HG03354 (cell line): ENCODE measurements around the gene GBP1.
"Not testable (repeated sequence)": the region's sequence is repeated elsewhere in the genome, so short reads cannot be mapped to it uniquely, and the experiment has no call there.

ENCODE experiments used
- ATAC-seq: cut with Tn5 transposase; IDR thresholded peaks from one replicate; pipeline ENCODE4 v1.9.1; 2021; ENCODE audit warnings: mild to moderate bottlenecking; ENCODE audit not compliant: unreplicated experiment, poor library complexity, severe bottlenecking

The GBP1 gene, protein sequence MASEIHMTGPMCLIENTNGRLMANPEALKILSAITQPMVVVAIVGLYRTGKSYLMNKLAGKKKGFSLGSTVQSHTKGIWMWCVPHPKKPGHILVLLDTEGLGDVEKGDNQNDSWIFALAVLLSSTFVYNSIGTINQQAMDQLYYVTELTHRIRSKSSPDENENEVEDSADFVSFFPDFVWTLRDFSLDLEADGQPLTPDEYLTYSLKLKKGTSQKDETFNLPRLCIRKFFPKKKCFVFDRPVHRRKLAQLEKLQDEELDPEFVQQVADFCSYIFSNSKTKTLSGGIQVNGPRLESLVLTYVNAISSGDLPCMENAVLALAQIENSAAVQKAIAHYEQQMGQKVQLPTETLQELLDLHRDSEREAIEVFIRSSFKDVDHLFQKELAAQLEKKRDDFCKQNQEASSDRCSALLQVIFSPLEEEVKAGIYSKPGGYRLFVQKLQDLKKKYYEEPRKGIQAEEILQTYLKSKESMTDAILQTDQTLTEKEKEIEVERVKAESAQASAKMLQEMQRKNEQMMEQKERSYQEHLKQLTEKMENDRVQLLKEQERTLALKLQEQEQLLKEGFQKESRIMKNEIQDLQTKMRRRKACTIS

DNA sequence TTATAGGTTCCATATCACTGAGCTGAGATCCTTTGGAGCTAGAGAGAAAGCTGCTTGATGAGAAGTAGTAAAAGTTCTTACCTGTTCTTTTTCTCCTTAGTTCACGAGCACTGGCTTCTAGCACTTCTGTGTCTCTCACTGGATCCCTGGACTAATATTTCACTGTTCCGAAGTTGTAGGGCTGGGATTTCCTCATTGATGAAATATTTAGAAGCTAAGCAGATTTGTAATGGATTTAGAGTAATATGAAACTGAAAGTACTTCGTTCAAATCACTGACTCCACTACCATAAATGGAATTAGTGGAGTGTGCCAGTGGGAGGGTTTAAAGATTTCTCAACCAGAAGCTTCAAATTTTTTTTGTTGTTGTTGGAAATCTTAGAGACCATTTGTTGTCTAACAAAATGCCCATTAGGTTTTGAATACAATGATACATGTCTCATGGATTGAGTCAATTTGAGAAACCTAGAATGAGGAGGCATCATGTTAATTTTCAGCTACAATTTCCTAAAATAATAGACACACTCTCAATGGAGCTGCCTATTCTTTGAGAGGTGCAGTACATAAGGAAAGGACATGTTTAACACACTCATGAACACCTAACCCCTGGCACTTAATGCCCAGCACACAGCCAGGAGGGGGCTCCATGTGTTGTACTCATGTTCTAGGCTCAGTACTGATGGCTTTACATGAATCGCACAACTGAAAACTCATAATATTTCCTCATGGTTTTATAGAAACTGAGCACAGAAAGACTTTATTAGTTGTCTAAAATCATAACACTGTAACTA, at the start of gene GBP1:
Gene GBP1 (minus strand): TSS at position 130 of the 790 bp plus-strand sequence. CDS start 1,974 bp downstream, outside the sequence.
- ATAC-seq: peak; percentile 79

DNA sequence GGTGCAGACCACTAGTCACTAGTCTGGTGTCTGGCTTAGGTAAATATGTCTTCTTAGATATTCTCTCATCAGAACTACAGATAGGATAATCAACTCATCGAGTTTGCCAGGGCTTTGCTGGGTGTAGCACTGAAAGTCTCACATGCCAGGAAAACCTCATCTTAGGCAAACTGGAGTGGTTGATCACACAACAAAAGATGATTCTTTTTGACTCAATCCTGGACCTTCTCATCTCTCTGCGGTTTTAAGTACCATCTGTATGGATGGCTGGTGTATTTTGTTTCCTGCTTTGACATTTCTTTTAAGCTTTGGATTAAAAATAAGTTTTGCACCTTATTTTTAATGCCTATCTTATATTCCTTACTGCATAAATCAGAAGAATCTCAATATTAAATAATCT, 49.7 kb upstream of the GBP1 start:
- ATAC-seq: no peak

DNA sequence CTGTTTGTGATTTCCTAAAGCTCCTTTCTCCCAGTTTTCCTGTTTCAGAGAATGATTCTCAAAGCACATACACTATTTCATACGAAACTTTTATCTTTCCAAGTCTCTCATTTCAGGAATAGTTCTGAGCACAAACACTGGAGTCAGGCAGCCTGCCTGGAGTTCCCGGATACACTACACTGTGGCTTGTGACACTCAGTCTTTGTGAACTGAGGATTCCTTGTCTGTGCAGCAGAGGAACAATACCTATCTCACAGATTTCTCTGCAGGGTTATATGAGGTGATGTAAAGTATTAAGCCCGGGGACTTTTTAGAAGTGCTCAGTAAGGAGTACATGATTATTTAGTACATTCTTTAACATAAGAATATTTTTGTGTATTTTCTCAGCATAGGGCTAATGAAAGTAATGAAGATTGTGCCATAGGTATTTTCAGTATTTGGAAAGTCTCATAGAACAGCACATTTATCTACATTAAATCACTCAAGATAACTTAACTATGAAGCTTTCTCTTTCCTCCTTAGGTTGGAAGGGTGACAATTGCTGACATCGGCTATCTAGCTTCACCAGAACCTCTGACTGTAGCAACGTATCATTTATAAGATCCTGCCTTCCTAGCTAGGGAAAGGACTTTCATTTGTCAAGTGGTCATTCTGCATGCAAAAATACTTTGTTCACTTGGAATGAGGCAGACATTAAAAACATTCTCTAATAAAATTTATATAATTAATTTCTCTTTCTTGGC, 48.0 kb upstream of the GBP1 start:
- no peak for ATAC-seq

DNA sequence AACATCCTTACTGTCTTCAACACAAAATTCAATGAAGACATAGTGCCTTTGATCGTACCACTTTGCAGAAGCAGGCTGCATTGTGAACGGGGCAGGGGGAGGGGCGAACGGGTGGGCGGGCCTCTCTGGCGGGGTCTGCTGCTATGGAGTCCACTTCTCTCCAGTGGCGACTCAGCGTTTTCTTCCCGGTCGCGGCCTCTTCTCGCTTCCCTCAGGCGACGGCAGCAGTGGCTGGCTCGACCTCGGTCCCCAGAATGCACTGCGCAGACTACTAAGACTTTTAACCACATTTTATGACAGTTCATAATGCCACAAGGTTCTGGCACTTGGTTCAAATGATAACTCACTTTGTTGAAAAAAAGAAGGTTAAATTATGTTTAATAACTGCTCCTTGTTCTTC, 39.7 kb upstream of the GBP1 start:
- no peak for ATAC-seq

DNA sequence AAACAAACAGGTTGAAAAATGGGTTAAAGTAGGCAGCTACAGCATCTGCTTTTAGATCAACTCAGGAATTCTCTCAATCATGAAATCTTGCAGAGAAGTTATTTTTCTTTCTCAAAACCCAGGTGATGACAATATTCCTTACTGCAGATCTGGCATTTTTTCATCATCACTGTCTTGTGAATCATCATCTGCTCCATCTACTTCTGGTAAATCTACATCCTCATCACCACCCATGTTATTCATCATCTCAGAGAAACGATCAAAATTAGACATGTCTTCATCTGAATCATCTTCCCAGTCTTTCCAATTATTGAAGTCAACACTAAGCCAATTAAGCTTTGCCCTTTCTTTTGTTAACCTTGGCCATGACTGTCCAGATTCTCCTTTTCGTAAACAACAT, 39.1 kb upstream of the GBP1 start:
- ATAC-seq: no peak

DNA sequence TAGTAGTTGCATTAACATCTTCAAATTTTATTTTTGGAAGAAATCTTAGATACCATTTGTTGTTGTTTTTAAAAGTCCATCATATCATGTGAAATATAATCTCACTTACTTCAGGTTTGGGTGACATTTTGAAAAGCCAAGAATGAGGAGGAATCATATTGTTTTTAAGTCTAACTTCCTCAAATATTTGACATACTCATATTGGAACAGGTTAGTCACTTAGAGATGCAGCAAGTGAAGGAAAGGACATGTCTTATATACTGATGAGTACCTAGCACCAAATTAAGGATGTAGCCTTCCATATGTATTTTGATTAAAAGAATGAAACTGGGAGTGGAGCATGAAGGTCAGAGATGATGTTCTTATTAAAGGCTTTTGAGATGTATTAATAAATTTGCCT, 37.0 kb upstream of the GBP1 start:
- ATAC-seq: no peak

DNA sequence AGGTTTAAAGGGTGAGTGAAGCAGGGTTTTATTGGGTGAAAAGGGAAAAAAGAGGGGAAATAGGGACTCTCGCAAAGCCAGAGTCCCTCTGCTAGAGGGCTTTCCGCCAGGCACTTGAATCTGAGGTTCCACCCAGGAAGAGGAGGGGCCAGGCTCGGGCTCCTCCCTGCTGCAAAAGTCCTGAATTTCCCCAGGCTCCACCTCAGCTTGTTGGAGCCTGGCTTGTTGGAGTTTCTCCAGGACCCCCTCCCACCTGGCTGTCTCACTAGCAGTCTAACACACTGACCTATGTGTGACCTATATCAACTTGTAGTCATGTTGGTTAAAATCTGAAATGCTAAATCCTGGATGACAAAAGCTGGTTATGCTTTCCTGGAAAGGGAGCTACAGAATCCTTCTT, 35.4 kb upstream of the GBP1 start:
- ATAC-seq: no peak

DNA sequence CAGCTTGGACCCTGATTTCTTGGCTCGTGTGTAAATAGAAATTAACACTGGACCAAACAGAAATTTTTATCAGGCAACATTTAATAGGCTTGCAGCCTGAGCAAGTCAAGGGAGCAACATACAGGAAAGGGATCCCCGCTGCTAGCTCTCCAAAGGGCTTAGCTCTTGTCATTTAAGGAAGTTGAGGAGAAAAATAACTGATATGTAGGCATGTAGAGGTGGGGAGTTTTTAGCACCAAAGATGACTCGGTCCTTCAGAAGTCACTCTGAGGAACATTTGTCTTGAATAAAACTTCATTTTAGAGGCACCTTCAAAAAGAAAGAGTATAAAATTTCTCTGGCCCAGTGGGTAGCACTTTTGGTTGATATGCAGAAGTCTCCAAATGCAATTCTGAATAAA, 33.8 kb upstream of the GBP1 start:
- ATAC-seq: no peak

DNA sequence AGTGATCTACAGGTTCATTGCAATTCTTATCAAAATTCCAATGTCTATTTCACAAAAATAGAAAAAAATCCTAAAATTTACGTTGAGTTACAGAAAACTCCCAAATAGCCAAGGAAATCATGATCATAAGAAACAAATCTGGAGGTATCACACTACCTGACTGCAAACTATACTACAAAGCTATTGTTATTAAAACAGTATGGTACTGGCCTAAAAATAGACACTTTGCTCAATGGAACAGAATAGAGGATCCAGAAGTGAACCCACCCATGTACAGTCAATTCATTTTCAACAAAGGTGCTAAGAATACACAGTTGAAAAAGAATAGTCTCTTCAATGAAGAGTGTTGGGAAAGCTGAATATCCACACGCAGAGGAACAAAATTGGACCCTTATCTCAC, 30.7 kb upstream of the GBP1 start:
- ATAC-seq: no peak

DNA sequence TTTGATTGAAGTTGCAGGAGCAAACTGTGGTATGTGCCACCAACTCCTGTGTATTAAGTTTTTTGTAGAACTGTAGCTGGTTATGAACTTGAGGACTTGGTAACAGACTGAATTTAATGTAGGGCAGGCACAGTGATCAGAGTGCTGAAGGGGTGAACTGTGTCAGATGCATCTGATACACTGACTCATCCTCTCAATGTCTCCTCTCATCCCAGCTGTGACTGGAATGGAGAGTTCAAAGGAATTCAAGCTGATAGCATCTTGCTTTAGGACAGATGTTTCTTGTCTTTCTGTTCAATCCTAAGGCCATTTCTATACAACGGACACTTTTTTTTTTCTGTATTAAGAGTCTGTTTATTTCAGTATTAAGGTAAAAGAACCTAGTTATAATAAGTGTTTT, 25.0 kb upstream of the GBP1 start:
- no peak for ATAC-seq

DNA sequence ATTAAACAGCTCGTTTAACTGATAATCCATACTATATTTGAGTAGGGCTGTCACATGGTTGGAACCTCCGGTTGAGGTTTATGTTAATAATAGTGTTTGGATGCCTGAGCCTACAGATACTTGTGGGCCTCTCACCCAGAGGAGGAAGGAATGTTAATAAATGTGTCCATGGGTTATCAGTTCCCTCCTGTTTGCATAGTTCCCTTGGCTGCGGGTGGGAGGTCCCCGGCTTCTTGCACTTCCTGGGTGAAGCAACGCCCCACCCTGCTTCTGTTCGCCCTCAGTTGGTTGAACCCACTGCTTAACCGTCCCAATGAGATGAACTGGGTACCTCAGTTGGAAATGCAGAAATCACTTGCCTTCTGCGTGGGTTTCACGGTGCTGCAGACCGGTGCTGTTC, 23.6 kb upstream of the GBP1 start:
- no peak for ATAC-seq

DNA sequence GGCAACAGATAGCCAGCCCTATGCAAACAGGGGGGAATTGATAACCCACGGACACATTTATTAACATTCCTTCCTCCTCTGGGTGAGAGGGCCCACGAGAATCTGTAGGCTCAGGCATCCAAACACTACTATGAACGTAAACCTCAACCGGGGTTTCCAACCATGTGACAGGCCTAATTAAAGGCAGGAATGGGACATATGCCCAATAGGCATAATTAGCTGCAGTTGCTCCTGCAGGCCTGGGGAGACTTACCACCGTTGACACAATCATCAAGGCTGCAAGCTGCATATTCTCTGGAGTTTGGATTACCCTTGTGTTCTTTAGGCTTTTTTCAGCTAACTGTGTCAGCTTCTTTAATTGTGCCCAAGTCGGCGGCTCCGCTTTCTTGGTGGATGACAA, 22.2 kb upstream of the GBP1 start:
- no peak for ATAC-seq

DNA sequence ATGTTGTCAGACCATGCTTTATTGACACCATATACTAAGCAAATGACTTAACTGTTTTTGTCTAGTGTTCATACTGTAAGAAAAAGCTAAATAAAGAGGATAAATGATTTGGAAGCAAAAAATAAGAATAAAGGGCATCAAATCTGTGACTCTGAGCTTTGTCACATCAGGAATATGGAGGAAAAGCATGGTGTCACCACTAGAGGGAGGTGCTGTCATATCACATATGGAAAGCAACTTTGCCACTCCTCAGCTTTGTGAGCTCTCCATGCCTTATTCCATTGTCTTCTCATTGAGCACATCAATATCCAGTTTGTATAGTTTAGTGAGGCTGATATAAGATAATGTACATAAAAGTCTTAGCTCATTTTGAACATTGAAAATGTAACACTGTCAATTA, 20.8 kb upstream of the GBP1 start:
- peak; percentile 62 for ATAC-seq

DNA sequence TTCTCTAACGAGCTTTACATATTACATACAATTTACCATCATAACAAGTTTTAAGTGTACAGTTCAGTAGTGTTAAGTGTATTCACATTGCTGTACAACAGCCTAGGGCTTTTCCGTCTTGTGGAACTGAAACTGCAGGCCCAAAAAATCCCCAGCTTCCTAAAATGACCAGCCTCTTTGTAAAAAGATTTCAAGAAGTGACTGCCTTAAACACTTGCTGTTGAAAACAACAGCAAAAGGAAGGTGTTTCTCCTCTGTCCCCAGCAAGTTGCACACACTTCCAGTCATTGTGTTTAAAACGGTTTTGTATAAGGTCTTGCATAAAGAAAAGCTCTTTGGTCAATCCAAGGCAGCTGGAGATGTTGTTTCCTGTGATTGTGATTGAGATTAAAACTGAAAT, 16.0 kb upstream of the GBP1 start:
- no peak for ATAC-seq

DNA sequence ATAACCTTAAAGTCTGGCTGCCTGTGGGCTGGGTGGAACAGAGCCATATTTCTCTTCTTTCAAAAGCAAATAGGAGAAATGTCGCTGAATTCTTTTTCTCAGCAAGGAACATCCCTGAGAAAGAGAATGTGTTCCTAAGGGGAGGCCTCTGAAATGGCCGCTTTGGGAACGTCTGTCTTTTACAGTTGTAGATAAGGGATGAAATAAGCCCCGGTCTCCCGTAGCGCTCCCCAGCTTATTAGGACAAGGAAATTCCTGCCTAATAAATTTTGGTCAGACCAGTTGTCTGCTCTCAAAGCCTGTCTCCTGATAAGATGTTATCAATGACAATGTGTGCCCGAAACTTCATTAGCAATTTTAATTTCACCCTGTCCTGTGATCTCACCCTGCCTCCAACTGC, 15.1 kb upstream of the GBP1 start:
- ATAC-seq: not testable (repeated sequence)

DNA sequence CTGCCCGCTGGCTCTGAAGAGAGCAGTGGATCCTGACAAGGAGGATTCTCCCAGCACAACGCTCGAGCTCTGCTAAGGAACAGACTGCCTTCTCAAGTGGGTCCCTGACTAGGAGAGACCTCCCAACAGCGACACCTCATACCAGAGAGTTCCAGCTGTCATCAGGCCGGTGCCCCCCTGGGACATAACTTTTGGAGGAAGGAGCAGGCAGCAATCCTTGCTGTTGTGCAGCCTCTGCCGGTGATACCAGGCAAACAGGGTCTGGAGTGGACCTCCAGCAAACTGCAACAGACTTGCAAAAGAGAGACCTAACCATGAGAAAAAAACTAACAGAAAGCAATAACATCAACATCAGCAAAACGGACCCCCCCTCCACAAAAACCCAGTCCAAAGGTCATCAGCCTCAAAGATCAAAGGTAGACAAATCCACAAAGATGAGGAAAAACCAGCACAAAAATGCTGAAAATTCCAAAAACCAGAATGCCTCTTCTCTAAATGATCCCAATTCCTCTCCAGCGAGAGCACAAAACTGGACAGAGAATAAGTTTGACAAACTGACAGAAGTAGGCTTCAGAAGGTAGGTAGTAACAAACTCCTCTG, 7.6 kb upstream of the GBP1 start:
- not testable (repeated sequence) for ATAC-seq

DNA sequence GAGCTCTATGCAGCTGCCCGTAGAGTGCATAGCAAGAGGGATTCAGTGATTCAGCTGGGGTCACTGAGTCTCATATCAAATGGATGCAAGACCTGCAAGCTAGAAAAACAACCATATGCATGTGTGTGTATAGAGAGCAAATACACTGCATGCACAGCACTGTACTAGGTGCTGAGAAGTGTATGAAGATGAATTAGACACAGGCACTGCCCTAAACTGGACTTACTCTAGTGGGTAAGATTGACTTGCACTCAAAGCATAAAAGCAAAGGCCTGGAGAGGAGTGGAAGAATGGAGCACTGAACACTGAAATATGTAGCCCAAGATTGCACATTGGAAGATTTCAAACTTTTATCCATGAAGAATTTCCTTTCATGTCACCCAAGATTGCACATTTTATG, 5.5 kb upstream of the GBP1 start:
- ATAC-seq: no peak

DNA sequence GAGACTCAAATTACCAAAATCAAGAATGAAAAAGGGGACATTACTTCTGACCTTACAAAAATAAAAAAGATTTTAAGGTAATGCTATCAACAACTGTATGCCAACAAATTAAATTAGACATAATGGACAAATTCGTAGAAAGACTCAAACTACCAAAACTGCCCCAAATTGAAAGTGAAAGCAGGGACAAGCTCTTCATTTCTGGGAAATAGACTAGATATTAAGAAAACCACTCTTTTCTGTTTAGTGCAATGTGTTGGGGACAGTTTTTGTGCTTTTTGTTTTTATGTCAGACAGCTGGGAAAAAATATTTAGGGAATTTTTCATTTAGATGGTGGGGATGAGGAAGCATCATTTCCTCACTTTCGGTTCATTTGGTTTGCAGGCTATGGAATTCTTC, 4.9 kb upstream of the GBP1 start:
- no peak for ATAC-seq

DNA sequence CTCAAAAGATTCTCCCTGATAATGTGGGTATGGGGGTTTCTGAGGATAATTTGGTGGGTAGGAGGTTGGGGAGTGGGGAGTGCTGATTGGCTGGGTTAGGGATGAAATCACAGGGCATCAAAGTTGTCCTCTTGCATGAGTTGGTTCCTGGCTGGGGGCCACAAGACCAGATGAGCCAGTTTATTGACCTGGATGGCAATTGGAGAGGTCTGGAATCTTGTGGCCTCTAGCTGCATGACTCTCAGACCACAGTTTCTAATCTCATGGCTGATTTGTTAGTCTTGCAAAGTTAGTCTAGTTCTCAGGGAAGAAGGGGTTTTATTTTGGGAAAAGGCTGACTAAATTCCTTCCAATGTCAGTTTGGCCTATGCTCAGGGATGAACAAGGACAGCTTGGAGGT, 3.3 kb upstream of the GBP1 start:
- no peak for ATAC-seq

DNA sequence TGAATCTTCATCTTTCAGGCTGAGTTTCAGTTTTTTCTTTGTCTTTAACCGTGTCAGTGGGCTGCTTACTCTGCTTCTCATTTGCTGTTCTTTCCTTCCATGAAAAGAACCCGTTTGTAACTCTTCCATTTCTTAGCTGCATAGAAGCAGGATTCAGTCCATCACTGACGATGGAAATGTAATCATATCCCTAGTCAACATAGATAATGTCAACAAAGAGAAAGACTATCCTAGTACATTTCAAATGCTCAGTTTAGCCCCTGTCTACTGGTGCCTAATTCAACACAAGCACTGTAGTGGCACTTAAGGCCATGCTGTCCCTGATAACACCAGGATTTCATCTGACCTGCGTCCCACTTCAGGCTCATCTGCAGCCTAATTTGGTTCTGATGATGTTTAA, 376 bp downstream of the GBP1 start:
- peak; percentile 56 for ATAC-seq
